ENCODE measurements around the gene GAK.

GRCh38 chr4:896630-897029, 35.5 kb downstream of the GAK start:
- TF ChIP-seq POLR2A (IDR thresholded peaks at IDR 0.05; ENCODE audit: low read depth) (no peak), EP300 (IDR thresholded peaks at IDR 0.05) (no peak), CTCF (IDR thresholded peaks at IDR 0.05) (no peak), POLR2AphosphoS5 (IDR thresholded peaks at IDR 0.05) (no peak)

Measured in esophagus muscularis mucosa (tissue), 4 donors.